ENCODE measurements around the gene SDK1.

SDK1 gene

GRCh38 chr7:3338161-3338560 is 37.1 kb downstream of the SDK1 start:
- no peak for DNase-seq (ENCODE audit: low read depth in 2 of 2)

DNA sequence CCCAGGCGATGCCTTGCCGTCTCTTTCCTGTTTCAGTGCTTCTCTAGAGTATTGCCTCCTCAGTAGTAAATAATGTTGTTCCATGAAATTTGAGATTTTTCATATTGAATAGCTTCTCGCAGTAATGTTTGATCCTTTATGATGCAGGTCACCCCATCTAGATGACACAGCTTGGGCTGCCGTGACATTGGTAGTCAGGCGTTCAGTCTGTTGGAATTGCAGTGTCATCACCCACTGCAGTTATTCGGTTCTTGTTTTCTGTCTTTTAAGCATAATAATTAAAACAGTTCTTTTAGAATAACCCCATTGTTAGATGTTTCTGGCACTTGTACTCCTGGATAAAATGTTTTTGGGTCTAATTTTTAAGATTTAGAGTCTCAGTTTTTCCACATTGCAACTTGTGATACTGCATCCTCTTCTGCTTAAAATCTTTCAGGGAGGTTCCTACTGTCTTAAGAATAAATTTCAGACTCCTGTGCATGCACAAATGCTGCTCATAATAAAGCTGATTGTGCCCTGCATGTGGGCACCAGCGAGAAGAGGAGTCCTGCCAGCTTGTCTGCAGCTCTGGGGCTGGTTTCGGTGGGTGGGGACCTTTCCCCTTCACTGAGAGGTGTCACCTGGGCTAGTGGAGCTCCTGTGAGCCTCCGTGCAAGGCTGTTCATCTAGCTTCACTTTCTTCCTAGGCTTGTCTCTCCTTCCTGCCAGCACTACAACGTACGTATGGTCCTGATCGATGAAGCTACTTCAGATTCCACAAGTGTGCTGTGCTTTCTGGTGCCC is 44.8 kb downstream of the SDK1 start:
- DNase-seq (ENCODE audit: low read depth in 2 of 2), result no peak

- no peak for DNase-seq (ENCODE audit: low read depth in 2 of 2)
Observed at GRCh38 chr7:3349126-3349525, 48.1 kb downstream of the SDK1 start.

DNA sequence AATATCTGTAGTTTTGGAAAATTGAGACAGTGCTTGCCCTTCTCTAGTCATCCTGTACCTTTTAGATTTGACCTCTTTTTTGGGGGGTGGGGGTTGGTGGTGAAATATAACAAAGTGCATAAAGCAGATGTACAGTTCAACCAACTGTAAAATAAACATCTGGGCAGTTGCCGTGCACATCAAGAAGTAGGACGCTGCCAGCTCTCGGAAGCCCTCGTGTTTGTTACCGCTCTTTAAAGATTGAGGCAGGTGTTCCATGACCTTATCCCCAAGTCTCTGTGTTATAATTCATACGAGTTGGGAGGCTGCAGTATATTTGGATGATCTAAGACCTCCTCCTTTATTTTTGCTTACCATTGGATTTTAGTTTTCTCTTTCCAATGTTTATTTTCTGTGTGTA is 55.1 kb downstream of the SDK1 start:
- no peak for DNase-seq (ENCODE audit: low read depth in 2 of 2)

DNA sequence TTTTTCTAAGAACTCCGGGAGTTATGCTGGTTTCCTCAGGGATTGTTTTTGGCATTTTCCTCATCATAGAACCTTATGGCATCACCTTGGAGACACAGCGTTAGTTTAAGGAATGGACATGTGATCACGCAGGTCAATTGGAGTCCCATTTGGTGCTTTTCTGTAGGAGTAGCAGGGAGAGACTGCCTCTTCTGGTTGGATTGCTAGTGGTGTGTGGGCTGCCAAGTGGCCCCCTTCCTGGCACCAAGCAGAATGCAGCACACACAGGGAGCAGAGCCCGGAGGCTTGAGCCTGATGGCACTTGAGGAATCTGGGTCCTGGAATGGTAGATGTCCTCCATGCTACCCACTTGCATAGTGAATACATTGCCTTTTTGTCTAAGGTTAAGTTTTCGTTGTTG is 57.9 kb downstream of the SDK1 start:
- DNase-seq (ENCODE audit: low read depth in 2 of 2), result no peak

DNA sequence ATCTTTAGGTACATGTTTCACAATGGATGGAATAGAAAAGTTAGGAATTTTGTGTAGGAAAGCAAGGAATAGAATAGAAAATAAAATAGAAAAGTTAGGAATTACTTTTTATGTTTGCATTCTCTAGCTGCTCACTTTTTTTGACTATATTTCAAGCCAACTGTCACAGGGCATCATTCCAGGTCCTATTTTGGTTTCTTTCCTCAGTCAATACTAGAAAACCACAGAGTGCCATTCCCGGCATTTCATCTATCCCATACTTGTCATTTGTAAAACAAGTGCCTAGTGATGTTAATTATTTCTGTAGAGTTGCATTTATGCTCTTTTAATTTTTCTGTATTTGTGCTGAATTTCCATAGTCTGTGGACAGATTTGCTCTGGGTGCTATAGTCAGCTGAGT is 66.2 kb downstream of the SDK1 start:
- DNase-seq (ENCODE audit: low read depth in 2 of 2), result no peak

DNA sequence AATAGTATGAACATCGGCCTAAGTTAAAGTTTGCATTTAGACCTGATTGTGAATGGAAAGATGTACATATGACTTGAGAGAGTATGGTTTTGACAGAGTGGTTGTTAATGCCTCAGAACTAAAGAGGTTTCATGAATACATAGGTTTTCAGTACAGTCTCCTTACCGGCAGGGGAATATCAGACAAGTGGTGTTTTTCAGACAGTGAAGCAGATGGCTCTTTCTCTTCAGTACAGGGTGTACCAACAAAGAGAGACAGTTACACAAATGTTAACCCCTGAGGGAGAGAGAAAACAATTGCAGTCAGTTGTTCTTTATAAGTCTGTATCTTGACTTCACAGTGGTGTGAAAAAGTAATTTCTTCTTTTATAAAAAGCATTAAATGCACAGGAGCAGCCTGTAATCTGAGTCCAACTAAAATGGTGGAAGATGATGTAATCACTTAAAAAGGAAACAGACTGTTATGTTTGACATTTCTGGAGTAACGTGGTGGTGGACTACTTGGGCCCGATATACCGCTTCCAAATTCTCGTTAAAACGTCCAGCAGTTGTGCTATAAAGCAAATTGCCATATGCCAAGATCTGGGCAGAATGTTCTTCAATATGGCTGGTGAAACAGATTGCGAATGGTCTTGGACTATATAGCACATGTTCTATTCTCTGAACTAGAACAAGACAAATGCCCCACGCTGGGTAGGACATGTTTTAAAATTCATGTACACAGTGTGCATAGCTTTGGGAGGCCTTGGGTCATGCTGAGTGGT is 69.2 kb downstream of the SDK1 start:
- DNase-seq (ENCODE audit: low read depth in 2 of 2), result no peak

DNA sequence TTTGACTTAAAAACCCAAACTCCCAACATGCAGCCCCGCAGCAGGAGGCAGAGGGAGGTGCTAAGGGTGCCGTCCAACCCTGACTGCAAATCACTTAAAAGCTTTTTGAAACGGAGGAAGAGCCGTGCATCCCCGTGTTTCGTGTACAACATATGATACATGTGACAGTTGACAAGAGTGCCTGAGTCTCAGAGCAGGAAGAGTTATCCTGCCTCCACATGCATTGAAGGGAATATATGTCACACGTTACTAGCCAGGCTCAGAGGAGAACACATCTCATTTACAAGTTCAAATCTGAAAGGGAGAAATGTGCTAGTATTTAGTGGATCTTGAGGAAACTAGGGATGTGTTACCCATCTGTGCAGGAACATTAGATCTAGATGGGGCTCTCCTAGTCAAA is 69.9 kb downstream of the SDK1 start:
- DNase-seq (ENCODE audit: low read depth in 2 of 2), result no peak

- DNase-seq (ENCODE audit: low read depth in 2 of 2), result no peak
Observed at GRCh38 chr7:3371601-3372000, 70.5 kb downstream of the SDK1 start.

DNA sequence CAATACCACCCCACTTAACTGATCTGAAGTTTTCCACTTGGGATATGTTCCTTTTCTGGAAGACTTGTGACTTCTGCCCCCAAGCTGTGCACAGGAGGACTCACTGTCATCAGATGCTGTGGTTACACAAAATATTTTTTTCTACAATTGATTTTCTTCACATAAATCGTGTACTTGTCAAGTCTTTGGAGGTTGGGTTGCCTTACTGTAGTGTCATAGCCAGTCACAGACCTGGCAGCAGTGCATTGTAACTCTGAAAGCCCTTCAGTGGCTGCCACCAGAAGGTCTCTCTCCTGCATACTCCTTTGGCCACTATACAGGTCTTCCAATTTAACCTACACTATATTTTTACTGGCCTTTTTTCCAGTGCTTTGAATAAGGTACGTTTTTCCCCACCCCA is 73.2 kb downstream of the SDK1 start:
- no peak for DNase-seq (ENCODE audit: low read depth in 2 of 2)

DNA sequence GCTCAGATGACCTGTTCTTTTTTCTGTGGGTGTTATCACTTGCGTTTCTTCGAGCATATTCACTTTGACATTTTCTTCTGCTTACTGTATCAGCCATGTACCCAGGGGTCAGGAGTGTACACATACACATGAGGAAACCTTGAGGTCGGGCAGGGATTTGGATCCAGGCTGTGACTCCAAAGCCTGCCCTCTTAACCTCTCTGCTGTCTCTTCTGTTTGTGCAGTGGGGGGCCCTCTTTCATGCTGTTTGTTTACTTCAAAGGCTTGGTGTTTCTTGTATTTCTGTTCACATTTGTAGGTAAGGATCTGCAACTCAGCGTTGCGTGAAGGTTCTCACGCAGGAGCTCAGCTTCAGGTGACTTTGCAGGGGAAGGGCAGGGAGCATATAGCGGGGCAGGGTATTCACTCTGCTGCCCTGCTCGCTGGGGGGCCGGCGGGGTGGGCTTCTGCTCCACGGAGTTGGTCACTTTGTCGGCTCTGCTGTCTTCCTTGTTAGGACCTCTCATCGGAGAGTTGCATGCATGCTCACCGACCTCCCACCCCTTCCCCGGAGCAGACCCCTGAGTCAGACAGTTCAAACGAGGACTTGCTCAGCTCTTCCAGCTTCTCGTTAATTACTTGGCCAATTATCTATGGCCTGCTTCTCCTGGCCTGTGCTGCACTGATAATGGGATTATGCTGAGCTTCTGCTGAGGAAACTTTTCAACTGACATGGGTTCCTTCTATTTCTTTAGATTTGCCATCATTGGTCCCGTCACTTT is 77.5 kb downstream of the SDK1 start:
- DNase-seq (ENCODE audit: low read depth in 2 of 2), result no peak

DNA sequence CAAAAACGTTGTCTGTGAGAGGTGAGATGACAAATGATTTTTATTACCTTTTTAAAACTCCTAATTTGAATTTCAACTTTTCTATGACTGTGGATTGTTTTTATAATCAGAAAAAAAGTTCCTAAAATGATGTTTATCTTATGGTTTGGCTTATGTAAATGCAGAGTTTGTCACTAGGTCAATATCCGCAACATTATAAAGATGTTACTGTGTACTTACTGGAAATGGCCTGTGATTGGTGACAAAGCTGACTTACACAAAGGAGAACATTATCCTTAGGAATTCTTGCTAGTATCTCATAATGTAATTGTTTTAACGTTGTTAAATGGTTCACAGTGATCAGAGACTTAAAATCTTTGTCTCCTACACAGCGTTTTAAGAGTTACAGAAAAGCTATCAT is 79.0 kb downstream of the SDK1 start:
- DNase-seq (ENCODE audit: low read depth in 2 of 2), result no peak

DNA sequence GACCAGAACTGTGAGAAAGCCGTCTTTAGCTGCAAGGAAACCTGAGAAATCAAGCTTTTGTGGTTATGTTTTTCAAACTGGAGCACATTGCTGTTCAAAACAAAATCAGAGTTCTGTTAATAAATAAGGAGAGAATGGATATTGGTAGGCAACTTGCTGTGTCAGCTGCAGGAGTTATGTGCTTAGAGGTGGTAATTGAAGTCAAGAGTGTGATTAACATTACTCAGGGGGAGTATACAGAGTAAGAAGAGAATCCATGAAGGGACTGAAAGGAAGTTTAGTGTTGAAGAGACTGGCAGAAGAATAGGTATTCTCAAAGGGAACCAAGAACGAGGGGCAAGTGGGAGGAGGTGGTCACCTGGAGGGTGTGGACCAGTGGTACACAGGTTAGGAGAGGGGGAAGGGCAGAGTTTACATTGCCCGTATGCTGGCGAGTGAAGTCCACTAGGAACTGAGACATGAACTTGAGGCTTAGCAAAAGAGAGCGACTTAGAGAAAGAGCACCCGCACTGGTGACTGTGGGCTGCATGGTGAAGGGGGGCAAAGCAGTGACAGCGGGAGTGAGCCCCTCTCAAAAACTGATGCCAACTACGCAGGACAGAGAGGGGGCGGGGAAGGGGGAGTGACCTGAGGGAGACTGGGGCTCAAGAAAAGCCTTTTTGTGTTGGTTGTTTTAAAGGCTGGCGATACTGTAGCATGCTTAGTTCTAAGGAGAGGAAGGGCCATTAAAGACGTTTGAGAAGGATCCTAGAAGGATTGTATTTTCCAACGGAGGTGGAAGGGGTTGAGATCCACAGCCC is 80.0 kb downstream of the SDK1 start:
- DNase-seq (ENCODE audit: low read depth in 2 of 2), result no peak

- no peak for DNase-seq (ENCODE audit: low read depth in 2 of 2)
Observed at GRCh38 chr7:3386423-3387190, 85.6 kb downstream of the SDK1 start.

GRCh38 chr7:3393862-3394261 is 92.8 kb downstream of the SDK1 start:
- DNase-seq (ENCODE audit: low read depth in 2 of 2), result no peak

GRCh38 chr7:3397324-3397723 is 96.3 kb downstream of the SDK1 start:
- no peak for DNase-seq (ENCODE audit: low read depth in 2 of 2)

DNA sequence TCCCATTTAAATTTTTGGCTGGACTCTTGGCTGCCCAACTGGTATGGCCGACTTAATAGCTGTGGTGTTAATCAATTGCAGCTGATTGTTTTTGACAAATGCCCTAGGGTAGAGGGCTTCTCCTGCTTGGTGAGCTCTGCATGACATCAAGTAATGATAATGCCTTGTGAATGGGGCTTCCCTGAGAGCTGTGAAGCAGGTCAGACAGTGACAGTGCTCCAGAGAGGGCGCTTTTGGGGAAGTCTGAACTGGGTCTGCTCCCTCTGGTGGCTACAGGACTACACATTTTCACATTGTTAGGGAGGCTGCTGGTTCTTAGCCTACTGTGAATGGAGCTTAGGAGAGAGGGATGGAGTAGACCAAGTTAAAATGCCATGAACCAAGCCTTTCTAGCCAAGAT is 98.8 kb downstream of the SDK1 start:
- DNase-seq (ENCODE audit: low read depth in 2 of 2), result no peak

DNA sequence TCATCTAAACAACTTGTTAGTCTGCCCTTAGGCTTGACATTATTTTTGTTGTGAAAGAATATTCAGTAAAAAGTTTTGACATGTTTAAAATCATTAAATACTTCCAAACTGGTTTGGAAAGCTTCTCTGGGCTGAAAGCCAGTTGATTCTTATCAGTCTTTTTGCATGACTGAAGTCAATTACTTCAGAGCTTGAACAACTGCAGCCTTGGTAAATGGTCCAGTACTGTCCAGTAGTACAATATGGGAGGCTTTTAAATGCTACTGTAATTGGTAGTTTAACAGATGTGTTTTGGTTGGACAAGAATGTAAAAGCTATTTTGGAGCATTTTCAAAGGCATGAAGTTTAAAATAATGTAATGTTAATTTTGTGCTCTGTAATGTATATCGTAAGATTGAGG is 103.4 kb downstream of the SDK1 start:
- no peak for DNase-seq (ENCODE audit: low read depth in 2 of 2)

GRCh38 chr7:3408814-3409595 is 108.0 kb downstream of the SDK1 start:
- DNase-seq (ENCODE audit: low read depth in 2 of 2), result no peak

- DNase-seq (ENCODE audit: low read depth in 2 of 2), result no peak
Observed at GRCh38 chr7:3412871-3413270, 111.8 kb downstream of the SDK1 start.
